Measurements from ENCODE around the gene RAPGEF6. TPM values are rescaled to one million over a fixed set of nuclear protein-coding genes. Genes with fewer than 3 reads are reported as not detected.

RAPGEF6 gene
- total and polyA plus RNA-seq, 9 of the 15 experiments (the other 6 are each of a cell fraction or from before 2014, with no cell fraction given) = 2.7 to 23.4 (median 12.7) TPM

DNA sequence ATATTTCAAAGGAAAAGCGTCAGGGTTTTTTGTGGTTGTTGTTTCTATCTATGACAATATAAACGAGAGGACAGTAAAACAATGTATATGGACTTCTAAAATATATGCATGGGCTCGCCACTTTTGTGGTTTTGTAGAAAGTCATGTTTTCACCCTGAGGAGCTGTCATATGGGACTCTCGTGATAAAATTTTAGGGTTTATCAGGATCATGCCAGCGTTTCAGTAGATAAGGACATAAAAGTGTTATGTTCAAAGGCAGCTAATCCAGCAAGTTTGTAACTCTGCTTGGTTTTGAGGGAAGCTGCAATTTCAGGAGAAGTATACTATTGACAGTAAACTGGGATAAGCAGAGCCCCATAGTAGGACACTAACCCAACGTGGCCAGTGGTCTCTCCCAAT, 250.9 kb downstream of the RAPGEF6 start (continued):
- TF ChIP-seq HMGXB4 (CRISPR knock-in tag; IDR thresholded peaks at IDR 0.05) (no peak), TCF3 (CRISPR knock-in tag; IDR thresholded peaks at IDR 0.05) (peak; percentile 62), CCNT2 (IDR thresholded peaks at IDR 0.05; ENCODE audit: borderline replicate concordance, extremely low read depth, insufficient read length, low read depth, low read length) (peak; percentile 33), TAL1 (IDR thresholded peaks at IDR 0.05) (peak; percentile 56), KLF16 (IDR thresholded peaks at IDR 0.05) (no peak), RBM25 (IDR thresholded peaks at IDR 0.05; ENCODE audit: low read depth, low read length, severe bottlenecking) (no peak), SIN3B (IDR thresholded peaks at IDR 0.05; ENCODE audit: low read depth) (no peak), CBFA2T3 (IDR thresholded peaks at IDR 0.05) (peak; percentile 64), HNRNPH1 (optimal IDR thresholded peaks at IDR 0.05; ENCODE audit: low read depth, low read length) (no peak), SMARCC2 (IDR thresholded peaks at IDR 0.05; ENCODE audit: low read depth) (peak; percentile 20; the same call in 1 of the 2 replicates), ESRRA (IDR thresholded peaks at IDR 0.05; ENCODE audit: borderline replicate concordance, low read depth) (peak; percentile 45; the same call in 1 of the 2 replicates), NR0B1 (IDR thresholded peaks at IDR 0.05; ENCODE audit: partially characterized antibody) (no peak), NFRKB (IDR thresholded peaks at IDR 0.05; ENCODE audit: low read depth) (no peak), ATF1 (CRISPR knock-in tag; IDR thresholded peaks at IDR 0.05) (no peak), ATF1 (tag; IDR thresholded peaks at IDR 0.05) (no peak), ZNF830 (CRISPR knock-in tag; IDR thresholded peaks at IDR 0.05) (no peak), PCBP2 (IDR thresholded peaks at IDR 0.05; ENCODE audit: low read depth, low read length, poor library complexity, severe bottlenecking) (no peak), YY1 (IDR thresholded peaks at IDR 0.05; ENCODE audit: borderline replicate concordance in 1 of 3, control insufficient read depth in 1 of 3, extremely low read depth in 1 of 3, insufficient read depth in 3 of 3, insufficient read length in 1 of 3, insufficient replicate concordance in 2 of 3, low read depth in 1 of 3, low read length in 2 of 3) (no peak), ZNF766 (CRISPR knock-in tag; conservative IDR thresholded peaks at IDR 0.05) (peak; percentile 39; the same call in 1 of the 2 replicates), ZNF589 (CRISPR knock-in tag; IDR thresholded peaks at IDR 0.05; ENCODE audit: low read depth) (0 out of 2 replicates have a peak, but pooled peaks have one; percentile 13), TCF7L2 (IDR thresholded peaks at IDR 0.05; ENCODE audit: low read depth, low read length) (no peak), JUNB (CRISPR knock-in tag; conservative IDR thresholded peaks at IDR 0.05) (no peak)
- TF ChIP-seq, protein P1, sequence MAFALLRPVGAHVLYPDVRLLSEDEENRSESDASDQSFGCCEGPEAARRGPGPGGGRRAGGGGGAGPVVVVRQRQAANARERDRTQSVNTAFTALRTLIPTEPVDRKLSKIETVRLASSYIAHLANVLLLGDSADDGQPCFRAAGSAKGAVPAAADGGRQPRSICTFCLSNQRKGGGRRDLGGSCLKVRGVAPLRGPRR (CRISPR knock-in tag; IDR thresholded peaks at IDR 0.05) = no peak
- TF ChIP-seq, protein P2, sequence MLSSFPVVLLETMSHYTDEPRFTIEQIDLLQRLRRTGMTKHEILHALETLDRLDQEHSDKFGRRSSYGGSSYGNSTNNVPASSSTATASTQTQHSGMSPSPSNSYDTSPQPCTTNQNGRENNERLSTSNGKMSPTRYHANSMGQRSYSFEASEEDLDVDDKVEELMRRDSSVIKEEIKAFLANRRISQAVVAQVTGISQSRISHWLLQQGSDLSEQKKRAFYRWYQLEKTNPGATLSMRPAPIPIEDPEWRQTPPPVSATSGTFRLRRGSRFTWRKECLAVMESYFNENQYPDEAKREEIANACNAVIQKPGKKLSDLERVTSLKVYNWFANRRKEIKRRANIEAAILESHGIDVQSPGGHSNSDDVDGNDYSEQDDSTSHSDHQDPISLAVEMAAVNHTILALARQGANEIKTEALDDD (IDR thresholded peaks at IDR 0.05) = no peak
- TF ChIP-seq, protein P3, sequence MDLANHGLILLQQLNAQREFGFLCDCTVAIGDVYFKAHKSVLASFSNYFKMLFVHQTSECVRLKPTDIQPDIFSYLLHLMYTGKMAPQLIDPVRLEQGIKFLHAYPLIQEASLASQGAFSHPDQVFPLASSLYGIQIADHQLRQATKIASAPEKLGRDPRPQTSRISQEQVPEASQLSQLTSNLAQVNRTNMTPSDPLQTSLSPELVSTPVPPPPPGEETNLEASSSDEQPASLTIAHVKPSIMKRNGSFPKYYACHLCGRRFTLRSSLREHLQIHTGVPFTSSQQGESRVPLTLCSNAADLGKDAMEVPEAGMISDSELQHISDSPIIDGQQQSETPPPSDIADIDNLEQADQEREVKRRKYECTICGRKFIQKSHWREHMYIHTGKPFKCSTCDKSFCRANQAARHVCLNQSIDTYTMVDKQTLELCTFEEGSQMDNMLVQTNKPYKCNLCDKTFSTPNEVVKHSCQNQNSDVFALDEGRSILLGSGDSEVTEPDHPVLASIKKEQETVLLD (IDR thresholded peaks at IDR 0.05) = no peak

All from K562 (cell line).